GM19351 (cell line): ENCODE results near the gene CRACR2B.

ENCODE experiments used
- ATAC-seq: cut with Tn5 transposase; IDR thresholded peaks from one replicate; pipeline ENCODE4 v1.9.1; 2021; ENCODE audit warnings: mild to moderate bottlenecking, moderate library complexity; ENCODE audit not compliant: unreplicated experiment

Gene CRACR2B

GRCh38 chr11:794766-795633 lies 32.7 kb upstream of the CRACR2B start:
- ATAC-seq: no peak

GRCh38 chr11:795634-796564 lies 31.8 kb upstream of the CRACR2B start:
- ATAC-seq: peak; percentile 39

- no peak for ATAC-seq
Measured at GRCh38 chr11:796565-797295, 31.0 kb upstream of the CRACR2B start.

GRCh38 chr11:797296-798092 lies 30.2 kb upstream of the CRACR2B start:
- peak; percentile 50 for ATAC-seq

GRCh38 chr11:798093-798713 lies 29.5 kb upstream of the CRACR2B start, which contains the start of gene SLC25A22:
Gene SLC25A22 (minus strand): TSS chr11:798281. CDS start chr11:795006, 3,275 bp downstream.
- peak; percentile 55 for ATAC-seq

- ATAC-seq: no peak
Measured at GRCh38 chr11:799641-800316, 27.9 kb upstream of the CRACR2B start.

GRCh38 chr11:800473-800872 lies 27.2 kb upstream of the CRACR2B start:
- ATAC-seq: no peak

GRCh38 chr11:801097-801780 lies 26.5 kb upstream of the CRACR2B start:
- ATAC-seq: no peak

GRCh38 chr11:802018-802617 lies 25.6 kb upstream of the CRACR2B start:
- ATAC-seq: no peak

- ATAC-seq: no peak
Measured at GRCh38 chr11:802693-803466, 24.8 kb upstream of the CRACR2B start.

- no peak for ATAC-seq
Measured at GRCh38 chr11:803467-803742, 24.3 kb upstream of the CRACR2B start.

GRCh38 chr11:803770-804598 lies 23.7 kb upstream of the CRACR2B start:
- ATAC-seq: no peak

GRCh38 chr11:804599-804964 lies 23.1 kb upstream of the CRACR2B start:
- no peak for ATAC-seq

GRCh38 chr11:808427-809286 lies 19.1 kb upstream of the CRACR2B start:
- ATAC-seq: no peak

- peak; percentile 72 for ATAC-seq
Measured at GRCh38 chr11:809287-810039, 18.3 kb upstream of the CRACR2B start, which contains the start of gene RPLP2. Gene RPLP2 (plus strand): TSS chr11:809967. CDS start chr11:810235, 268 bp downstream.
